B cell (primary cell): ENCODE data around the gene NSF. TPM values are rescaled to one million over a fixed set of nuclear protein-coding genes. Genes with fewer than 3 reads are reported as not detected.
"Not testable (repeated sequence)": the region's sequence is repeated elsewhere in the genome, so short reads cannot be mapped to it uniquely, and the experiment has no call there.

Experiments used
- ATAC-seq: fragments of 200-7000 bp; cut with Tn5 transposase; one replicate; pipeline ENCODE4 v1.10.0; 2021; ENCODE audit warnings: low read depth, mild to moderate bottlenecking, moderate number of reproducible peaks, moderate library complexity
- CTCF ChIA-PET: fragments of 350-600 bp; sonication (Branson Sonifier 250); formaldehyde crosslinking; loops from one replicate; lab custom pipeline; 2021; ENCODE audit warnings: antibody characterized with exemption, inconsistent platforms; lab: Charles Lee
- POLR2A ChIA-PET: fragments of 350-600 bp; sonication (Branson Sonifier 250); formaldehyde crosslinking; loops from one replicate; lab custom pipeline; 2021; ENCODE audit warnings: antibody characterized with exemption; lab: Charles Lee
- DNase-seq: peaks from one replicate; pipeline ENCODE4 v3.0.0; 2013
- H2AFZ ChIP-seq: 2 replicates; pipeline ENCODE4 v1.6.1; 2012; ENCODE audit warnings: mild to moderate bottlenecking, low read depth, low read length; ENCODE audit not compliant: insufficient read depth, poor library complexity, severe bottlenecking
- H3K27ac ChIP-seq, 2 donors: 1 replicate in 1 of 2; 2 replicates in 1 of 2; pipeline ENCODE4 v1.5.1; 2012 to 2013; ENCODE audit warnings: low read length in 2 of 2, mild to moderate bottlenecking in 2 of 2, moderate library complexity in 1 of 2
- H3K27me3 ChIP-seq, 4 experiments: fragments of 200-600 bp in 1 of 4; sonication (generic) in 1 of 4; replicated peaks in 1 of 4; 1 replicate in 2 of 4; 2 replicates in 2 of 4; pipeline versions ENCODE4 v1.6.1 to v1.7.0; 2013 to 2016; ENCODE audit warnings: low read length in 3 of 4, mild to moderate bottlenecking in 2 of 4, mixed read lengths in 1 of 4, moderate library complexity in 1 of 4; ENCODE audit not compliant: insufficient read depth in 4 of 4, control insufficient read depth in 3 of 4; ENCODE audit errors: control extremely low read depth in 1 of 4
- H3K36me3 ChIP-seq, 2 experiments: replicated peaks in 1 of 2; 1 replicate in 1 of 2; 2 replicates in 1 of 2; pipeline versions ENCODE4 v1.6.1 to v1.7.1; 2013; ENCODE audit warnings: low read length in 1 of 2; ENCODE audit not compliant: insufficient read depth in 2 of 2, control insufficient read depth in 1 of 2; ENCODE audit errors: control extremely low read depth in 1 of 2, extremely low read depth in 1 of 2
- H3K4me1 ChIP-seq, 2 donors: fragments of 200-600 bp in 1 of 2; sonication (generic) in 1 of 2; 1 replicate in 1 of 2; 2 replicates in 1 of 2; pipeline versions ENCODE4 v1.5.1 to v1.6.1; 2013 to 2017; ENCODE audit warnings: low read length in 2 of 2; ENCODE audit not compliant: control insufficient read depth in 2 of 2, insufficient read depth in 2 of 2
- H3K4me2 ChIP-seq: replicated peaks from 2 replicates; pipeline ENCODE3; 2012; ENCODE audit warnings: mild to moderate bottlenecking, low read depth, low read length; ENCODE audit not compliant: poor library complexity, severe bottlenecking
- H3K4me3 ChIP-seq, 5 experiments: fragments of 200-600 bp in 1 of 5; sonication (generic) in 1 of 5; 1 replicate in 3 of 5; 2 replicates in 2 of 5; pipeline versions ENCODE4 v1.5.1 to v1.7.0; 2011 to 2016; ENCODE audit warnings: low read length in 4 of 5, mild to moderate bottlenecking in 4 of 5, low read depth in 2 of 5, control low read depth in 1 of 5, moderate library complexity in 1 of 5; ENCODE audit not compliant: insufficient read depth in 1 of 5; ENCODE audit errors: control extremely low read depth in 1 of 5, extremely low read depth in 1 of 5
- H3K79me2 ChIP-seq: fragments of 200-600 bp; sonication (generic); one replicate; pipeline ENCODE4 v1.6.0; 2016; ENCODE audit warnings: low read length; ENCODE audit not compliant: control insufficient read depth, insufficient read depth
- H3K9ac ChIP-seq: fragments of 200-600 bp; sonication (generic); 2 replicates; pipeline ENCODE4 v1.6.1; 2017; ENCODE audit warnings: mild to moderate bottlenecking, low read length, moderate library complexity
- H3K9me3 ChIP-seq, 3 donors: one replicate each; pipeline versions ENCODE4 v1.6.1 to v1.7.1; 2013; ENCODE audit warnings: low read length in 2 of 3; ENCODE audit not compliant: control insufficient read depth in 2 of 3, insufficient read depth in 1 of 3; ENCODE audit errors: control extremely low read depth in 1 of 3
- H4K20me1 ChIP-seq: 2 replicates; pipeline ENCODE4 v1.6.0; 2012; ENCODE audit warnings: mild to moderate bottlenecking, low read length; ENCODE audit not compliant: insufficient read depth, control insufficient read depth, poor library complexity, severe bottlenecking
- H3K27ac Mint-ChIP-seq: one replicate; pipeline ENCODE4 v1.8.0; 2021; ENCODE audit warnings: mixed read lengths
- H3K27me3 Mint-ChIP-seq: one replicate; pipeline ENCODE4 v1.8.0; 2021; ENCODE audit warnings: mixed read lengths
- H3K4me1 Mint-ChIP-seq: one replicate; pipeline ENCODE4 v1.8.0; 2021; ENCODE audit warnings: mixed read lengths
- H3K4me3 Mint-ChIP-seq: one replicate; pipeline ENCODE4 v1.8.0; 2021; ENCODE audit warnings: mixed read lengths
- H3K9me3 Mint-ChIP-seq: one replicate; pipeline ENCODE4 v1.8.0; 2022; ENCODE audit warnings: mixed read lengths; ENCODE audit not compliant: insufficient read depth
- CTCF ChIP-seq: fragments of 200-600 bp; IDR thresholded peaks from one replicate; pipeline ENCODE4 v1.8.0; 2022; ENCODE audit warnings: antibody characterized with exemption, mild to moderate bottlenecking
- EZH2 ChIP-seq: IDR thresholded peaks from 2 replicates; pipeline ENCODE4 v1.6.1; 2012; ENCODE audit warnings: borderline replicate concordance, low read depth, mild to moderate bottlenecking, moderate library complexity, low read length; ENCODE audit not compliant: insufficient read depth, poor library complexity, severe bottlenecking
- WGBS: methylation state at CpG from one replicate; pipeline ENCODE4 v1.1.5; 2013; ENCODE audit warnings: missing lambda C conversion rate; ENCODE audit not compliant: insufficient coverage; 5-methylcytosine and 5-hydroxymethylcytosine counted together
- intact Hi-C: fragments of 100-400 bp; cut with micrococcal nuclease; formaldehyde crosslinking; loops from one replicate; pipeline ENCODE4 v1.10.0; 2022
- polyA plus RNA-seq: library from polyadenylated mRNA; depleted of rRNA; stranded (reverse); fragments of >200 nt; gene quantifications from 2 replicates; pipeline ENCODE4 v1.2.3, GENCODE V29; 2012
- total RNA-seq, 2 donors: library from RNA; stranded (reverse); fragments of 120-200 nt in 1 of 2; gene quantifications; 1 replicate in 1 of 2; 2 replicates in 1 of 2; pipeline versions ENCODE4 v1.2.3 to v1.2.4, GENCODE V29; 2013 to 2022

Gene NSF
- total and polyA plus RNA-seq, 2 donors (not counting 1 experiment from before 2014, with no cell fraction given) = 10.9 to 91.0 TPM

- 77% methylated on average over 3 of the region's 4 CpGs for WGBS
- POLR2A ChIA-PET = no interaction called here
- Mint-ChIP-seq H3K27me3 (no peaks in the 10 kb centered on the region), H3K9me3 (no peaks in the 10 kb centered on the region), H3K27ac (peak overlapping the region; percentile 65), H3K4me1 (peaks cover 11% of the 10 kb centered on the region), H3K4me3 (no peak overlapping the region)
- CTCF ChIA-PET = no interaction called here
- Histone ChIP-seq H3K9ac (no peak overlapping the region), H3K4me3 (no peak overlapping the region), H3K4me1 (peaks cover 0 to 11% of the 10 kb centered on the region in 2 donors), H3K27ac (no peak overlapping the region), H3K79me2 (peaks cover 3% of the 10 kb centered on the region), H3K4me2 (no peak overlapping the region), H3K36me3 (peaks cover 21 to 69% of the 10 kb centered on the region in 2 experiments), H4K20me1 (no peaks in the 10 kb centered on the region), H3K9me3 (no peaks in the 10 kb centered on the region), H3K27me3 (no peaks in the 10 kb centered on the region), H2AFZ (no peak overlapping the region)
- intact Hi-C loops = no loop called here
- ATAC-seq = no peak
- DNase-seq = no peak
- TF ChIP-seq EZH2 (no peak), CTCF (no peak)
These were observed 165.7 kb downstream of the NSF start for GRCh38 chr17:46756081-46756735.

- Mint-ChIP-seq H3K27ac (peak overlapping the region; percentile 57), H3K4me3 (no peak overlapping the region), H3K4me1 (peaks cover 11% of the 10 kb centered on the region), H3K9me3 (no peaks in the 10 kb centered on the region), H3K27me3 (no peaks in the 10 kb centered on the region)
- Histone ChIP-seq H3K9ac (no peak overlapping the region), H3K4me2 (no peak overlapping the region), H3K27me3 (no peaks in the 10 kb centered on the region), H3K36me3 (peaks cover 18 to 62% of the 10 kb centered on the region in 2 experiments), H4K20me1 (no peaks in the 10 kb centered on the region), H3K79me2 (peaks cover 3% of the 10 kb centered on the region), H3K9me3 (no peaks in the 10 kb centered on the region), H3K4me3 (no peak overlapping the region), H3K27ac (no peak overlapping the region), H2AFZ (no peak overlapping the region), H3K4me1 (peaks cover 0 to 11% of the 10 kb centered on the region in 2 donors)
- ATAC-seq (no peak), DNase-seq (no peak)
- WGBS = 100% methylated on average over 1 of the region's 2 CpGs
- intact Hi-C loops = no loop called here
- CTCF ChIA-PET = no interaction called here
- POLR2A ChIA-PET = no interaction called here
- no peak for TF ChIP-seq EZH2
- no peak for TF ChIP-seq CTCF
These were observed 166.4 kb downstream of the NSF start for GRCh38 chr17:46756861-46757260.

- 100% methylated on average over 1 of the region's 4 CpGs for WGBS
These were observed 167.1 kb downstream of the NSF start for GRCh38 chr17:46757588-46757987.

More at GRCh38 chr17:46757588-46757987, 167.1 kb downstream of the NSF start:
- H3K27me3 ChIP-seq, H3K4me3 Mint-ChIP-seq, H3K4me2 ChIP-seq, H3K9me3 Mint-ChIP-seq, H3K27ac ChIP-seq, H3K9me3 ChIP-seq, H3K79me2 ChIP-seq, ATAC-seq, CTCF ChIA-PET, POLR2A ChIA-PET, intact Hi-C loops, H3K27ac Mint-ChIP-seq, H3K9ac ChIP-seq, H2AFZ ChIP-seq, H4K20me1 ChIP-seq, H3K4me3 ChIP-seq, DNase-seq, H3K27me3 Mint-ChIP-seq: not testable (repeated sequence)
- H3K4me1 ChIP-seq = peaks cover 0 to 11% of the 10 kb centered on the region in 2 donors
- peaks cover 13 to 58% of the 10 kb centered on the region in 2 experiments for H3K36me3 ChIP-seq
- H3K4me1 Mint-ChIP-seq = peaks cover 11% of the 10 kb centered on the region
